HTR-8/SVneo (cell line): Measurements from ENCODE around the gene ACSL1.
"Not testable (repeated sequence)": the region's sequence is repeated elsewhere in the genome, so short reads cannot be mapped to it uniquely, and the experiment has no call there.

Experiments
- DNase-seq: peaks from one replicate; pipeline ENCODE4 v3.0.0; 2011; ENCODE audit warnings: low spot score, mixed read lengths; ENCODE audit not compliant: insufficient read length
- FAIRE-seq: peaks from 2 replicates; lab custom pipeline; 2011; peaks lifted over from hg19 to GRCh38; lab: Jason Lieb, UNC

ACSL1 gene

DNA sequence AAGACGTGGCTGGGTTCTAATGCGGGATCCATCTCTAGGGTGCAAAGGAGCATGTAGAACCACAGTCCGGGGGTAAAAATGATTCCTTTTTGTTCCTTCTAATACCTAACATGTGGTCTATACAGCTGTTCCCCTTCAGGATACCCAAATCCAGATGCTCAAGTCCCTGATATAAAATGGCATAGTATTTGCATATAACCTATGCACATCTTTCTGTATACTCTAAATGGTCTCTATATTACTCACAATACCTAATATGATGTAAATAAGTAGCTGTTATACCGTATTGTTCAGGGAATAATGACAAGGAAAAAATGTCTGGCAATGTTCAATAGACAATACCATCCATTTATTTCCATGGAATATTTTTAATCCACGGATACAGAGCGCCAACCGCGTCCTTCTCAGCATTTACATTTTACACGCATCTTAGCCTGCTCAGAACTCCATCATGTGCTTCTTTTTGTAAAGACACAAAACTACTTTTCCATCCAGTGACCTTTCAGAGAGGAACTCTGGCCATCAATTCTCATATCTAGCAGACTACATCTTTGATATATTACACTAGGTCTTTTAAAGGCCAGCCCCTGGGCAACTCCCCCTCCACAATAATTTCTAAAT is 31.9 kb downstream of the ACSL1 start:
- FAIRE-seq (no peak), DNase-seq (no peak)

DNA sequence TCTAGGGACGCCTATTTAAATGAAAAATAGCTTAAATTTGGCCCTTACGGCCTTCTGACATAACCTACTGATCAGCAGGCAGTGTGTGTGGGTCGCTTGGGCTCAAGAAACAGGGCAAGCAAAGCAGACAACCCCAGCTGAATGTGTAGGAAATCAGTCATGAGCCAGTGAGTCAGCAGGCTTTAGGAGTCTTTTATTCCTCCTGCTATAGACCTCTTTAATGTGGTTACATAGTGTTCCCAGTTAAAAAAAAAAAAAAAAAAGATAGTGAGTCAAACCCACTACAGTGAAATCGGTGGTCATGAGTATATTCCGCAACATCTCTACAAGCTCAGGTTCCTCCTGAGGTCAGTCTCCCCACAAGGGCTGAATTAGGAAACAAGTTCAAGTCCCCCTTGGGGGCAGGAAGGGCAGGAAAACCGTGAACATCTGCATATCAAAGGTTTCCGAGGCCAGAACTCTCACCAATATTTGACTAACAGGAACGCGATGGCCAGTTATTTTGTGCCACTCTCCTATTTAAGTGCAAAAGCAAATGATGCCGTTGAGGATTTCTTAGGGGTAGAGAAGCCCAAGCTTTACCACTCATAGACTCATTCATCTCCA is 32.7 kb downstream of the ACSL1 start:
- FAIRE-seq (peak; percentile 48), DNase-seq (peak; percentile 89)

DNA sequence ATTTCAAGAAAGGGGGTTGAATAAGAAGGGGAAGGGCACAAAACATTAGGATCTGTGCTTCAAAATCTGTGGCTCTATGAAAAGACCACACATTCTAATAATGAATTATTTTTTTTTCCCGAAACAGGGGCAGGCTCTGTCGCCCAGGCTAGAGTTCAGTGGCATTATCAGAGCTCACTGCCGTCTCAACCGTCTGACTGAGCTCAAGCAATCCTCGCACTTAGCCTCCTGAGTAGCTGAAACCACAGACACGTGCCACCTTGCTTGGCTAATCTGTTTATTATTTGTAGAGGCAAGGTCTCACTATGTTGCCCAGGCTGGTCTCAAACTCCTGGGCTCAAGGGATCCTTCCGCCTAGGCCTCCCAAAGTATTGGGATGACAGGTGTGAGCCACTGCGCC is 33.4 kb downstream of the ACSL1 start:
- FAIRE-seq: no peak
- DNase-seq: no peak

DNA sequence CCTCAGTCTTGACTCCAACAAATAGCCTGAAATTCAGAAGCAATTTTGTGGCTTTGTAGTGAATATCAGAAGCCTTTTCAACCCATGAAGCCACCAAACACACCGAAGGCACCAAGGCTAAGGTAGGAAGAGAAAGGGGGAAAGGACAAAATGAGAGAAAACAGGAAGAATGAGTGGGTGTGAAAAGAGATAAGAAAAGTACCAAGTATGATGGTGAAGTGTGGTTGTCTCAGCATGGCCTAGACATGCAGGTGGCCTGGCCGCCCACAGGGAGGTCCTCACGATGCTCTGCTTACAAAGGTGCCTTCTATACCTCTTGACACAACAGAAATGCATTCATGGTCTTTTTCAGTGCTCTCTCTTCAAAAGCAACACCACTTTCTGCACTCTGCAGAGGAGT is 34.9 kb downstream of the ACSL1 start:
- FAIRE-seq: no peak

DNA sequence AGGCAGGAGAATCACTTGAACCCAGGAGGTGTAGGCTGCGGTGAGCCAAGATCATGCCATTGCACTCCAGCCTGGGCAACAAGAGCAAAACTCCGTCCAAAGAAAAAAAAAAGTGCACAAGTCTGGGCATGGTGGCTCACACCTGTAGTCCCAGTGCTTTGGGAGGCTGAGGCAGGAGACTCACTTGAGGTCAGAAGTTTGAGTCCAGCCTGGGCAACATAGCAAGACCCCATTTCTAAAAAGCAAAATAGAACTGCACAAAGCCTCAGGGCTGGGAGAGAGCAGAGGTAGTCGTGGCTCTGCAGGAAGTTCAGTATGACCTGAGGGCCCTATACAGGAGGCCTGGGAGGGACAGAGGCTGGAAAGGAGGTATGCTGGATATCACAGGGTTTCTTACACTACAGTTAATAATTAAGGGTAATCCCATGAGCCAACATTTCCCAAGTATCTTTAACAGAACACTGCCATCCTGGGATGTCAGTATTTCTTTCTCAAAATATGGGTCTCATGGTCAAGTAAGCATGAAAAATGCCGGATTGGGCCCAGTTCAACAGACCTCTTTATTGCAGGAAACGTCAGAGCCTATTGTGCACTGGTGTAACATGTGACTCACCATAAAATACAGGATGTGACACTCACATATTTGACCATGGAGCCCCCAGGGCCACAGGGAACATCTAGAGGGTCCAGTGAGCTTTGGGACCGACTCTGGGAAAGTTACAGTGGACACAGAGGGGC is 37.8 kb downstream of the ACSL1 start:
- FAIRE-seq: no peak
- DNase-seq: no peak

More for the DNA sequence above, 34.9 kb downstream of the ACSL1 start:
- DNase-seq: no peak

DNA sequence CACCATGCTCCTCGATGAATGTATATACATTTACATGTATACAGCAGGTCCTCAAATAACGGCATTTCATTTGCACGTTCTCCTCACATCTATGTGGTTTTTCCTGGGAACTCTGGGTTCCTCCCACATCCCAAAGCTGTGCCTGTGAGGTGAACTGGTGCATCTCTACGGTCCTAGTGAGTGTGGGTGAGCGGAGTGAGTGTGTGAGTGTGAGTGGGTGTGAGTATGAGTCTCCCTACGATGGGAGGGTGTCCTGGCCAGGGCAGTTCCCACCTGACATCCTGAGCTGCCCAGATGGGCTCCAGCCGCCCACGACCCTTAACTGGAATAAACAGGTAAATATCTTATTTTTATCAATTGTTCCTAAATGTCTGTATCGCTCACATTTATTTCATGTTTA is 40.0 kb downstream of the ACSL1 start:
- FAIRE-seq (no peak), DNase-seq (no peak)

DNA sequence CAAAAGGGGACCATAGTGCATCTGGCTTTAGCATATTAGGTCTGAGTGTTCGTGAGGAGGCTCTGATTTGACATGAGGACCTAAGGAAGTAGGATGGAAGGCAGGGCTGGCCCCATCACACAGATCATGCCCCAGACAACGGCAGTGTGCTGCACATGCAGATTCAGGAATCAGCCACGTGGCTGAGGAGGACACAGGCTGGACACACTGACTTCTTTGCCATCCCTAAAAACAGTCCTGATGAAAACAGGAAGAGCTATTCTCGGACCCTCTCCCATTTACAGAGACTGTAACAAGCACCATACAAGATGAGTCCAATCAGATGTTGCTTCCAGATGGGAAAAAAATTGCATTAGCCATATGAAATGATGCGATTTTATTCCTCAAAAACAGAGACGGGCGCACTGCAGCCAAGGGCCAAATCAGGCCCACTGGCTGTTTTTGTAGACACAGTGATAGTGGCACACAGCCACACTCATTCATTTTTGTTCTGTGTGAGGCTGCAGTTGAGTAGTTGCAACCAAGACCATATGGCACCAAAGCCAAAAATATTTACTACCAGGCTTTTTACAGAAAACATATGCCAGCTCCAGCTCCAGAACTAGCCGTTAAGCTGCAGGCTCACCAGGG is 41.0 kb downstream of the ACSL1 start:
- peak; percentile 4 for FAIRE-seq
- DNase-seq: no peak

DNA sequence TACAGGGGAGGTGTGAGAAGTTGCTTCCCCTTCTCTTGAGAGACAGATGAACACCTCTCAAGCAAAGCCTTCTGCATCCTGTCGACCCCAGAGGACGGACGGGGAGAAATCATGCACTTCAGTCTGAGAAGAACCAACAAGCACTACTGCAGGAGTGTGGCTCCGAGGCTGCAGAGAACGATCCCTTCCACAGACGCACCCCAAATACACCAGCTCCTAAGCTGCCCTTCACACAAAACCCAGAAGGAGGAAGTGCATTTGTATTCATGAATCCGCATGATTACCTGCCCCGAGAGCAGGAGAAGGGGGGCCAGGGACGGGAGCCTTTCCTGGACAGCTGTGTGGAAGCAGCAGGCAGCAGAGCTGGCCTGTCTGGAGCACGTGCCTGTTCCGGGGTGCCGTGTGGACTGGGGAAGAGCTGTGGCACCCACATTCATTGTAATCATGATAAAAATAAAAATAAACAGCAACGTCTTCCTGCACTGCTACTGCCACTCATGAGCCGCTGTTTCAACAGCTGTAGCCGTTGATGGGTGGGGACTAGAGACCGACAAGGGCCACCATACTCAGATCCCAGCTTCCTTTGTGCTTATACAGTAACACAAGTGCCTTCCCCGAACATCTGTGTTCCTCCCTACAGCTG is 42.9 kb downstream of the ACSL1 start:
- FAIRE-seq: no peak
- no peak for DNase-seq

DNA sequence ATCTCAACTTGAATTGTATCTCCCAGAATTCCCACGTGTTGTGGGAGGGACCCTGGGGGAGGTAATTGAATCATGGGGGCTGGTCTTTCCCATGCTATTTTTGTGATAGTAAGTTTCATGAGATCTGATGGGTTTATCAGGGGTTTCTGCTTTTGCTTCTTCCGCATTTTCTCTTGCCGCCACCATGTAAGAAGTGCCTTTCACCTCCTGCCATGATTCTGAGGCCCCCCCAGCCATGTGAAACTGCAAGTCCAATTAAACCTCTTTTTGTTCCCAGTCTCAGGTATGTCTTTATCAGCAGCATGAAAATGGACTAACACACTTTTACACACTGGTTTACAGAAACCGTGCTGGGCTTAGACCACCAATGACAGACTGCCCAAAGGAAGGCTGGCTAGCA is 46.6 kb downstream of the ACSL1 start:
- not testable (repeated sequence) for FAIRE-seq, DNase-seq

DNA sequence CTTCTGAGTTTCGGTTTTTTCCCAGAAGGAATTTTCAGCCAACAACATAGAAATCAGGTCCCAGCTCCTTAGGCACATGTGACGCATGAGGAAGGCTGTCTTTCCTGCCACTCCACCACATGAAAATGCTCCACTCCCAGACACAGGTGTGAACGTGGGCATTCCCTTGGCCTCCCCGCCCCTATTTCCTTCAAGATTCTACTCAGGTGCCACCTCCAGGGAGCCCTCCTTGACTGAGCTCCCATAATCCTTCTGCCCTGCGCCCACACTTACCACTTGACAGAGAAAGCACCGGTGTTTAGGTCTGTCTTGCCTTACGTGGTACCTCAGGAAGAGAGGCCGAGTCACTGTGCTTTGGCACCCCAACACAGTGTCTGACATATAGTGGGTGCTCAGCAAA is 47.4 kb downstream of the ACSL1 start:
- no peak for FAIRE-seq
- DNase-seq: no peak

DNA sequence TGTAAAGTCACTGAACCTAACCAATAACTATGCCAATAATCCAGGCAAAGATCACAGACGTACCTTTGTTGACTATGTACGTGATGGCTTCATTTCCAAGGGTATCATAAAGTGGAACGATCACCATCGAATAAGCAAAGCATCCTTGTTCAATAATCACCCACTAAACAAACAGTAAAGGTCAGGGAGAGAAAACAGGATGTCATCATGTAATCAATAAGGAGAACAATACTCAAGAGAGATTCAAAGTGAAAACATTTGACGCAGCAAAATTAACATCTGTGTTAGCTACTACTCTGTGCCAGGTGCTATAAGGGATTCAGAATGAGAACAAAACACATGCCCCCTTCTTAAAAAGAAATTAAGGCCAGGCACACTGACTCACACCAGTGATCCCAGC is 48.9 kb downstream of the ACSL1 start:
- FAIRE-seq (no peak), DNase-seq (no peak)

DNA sequence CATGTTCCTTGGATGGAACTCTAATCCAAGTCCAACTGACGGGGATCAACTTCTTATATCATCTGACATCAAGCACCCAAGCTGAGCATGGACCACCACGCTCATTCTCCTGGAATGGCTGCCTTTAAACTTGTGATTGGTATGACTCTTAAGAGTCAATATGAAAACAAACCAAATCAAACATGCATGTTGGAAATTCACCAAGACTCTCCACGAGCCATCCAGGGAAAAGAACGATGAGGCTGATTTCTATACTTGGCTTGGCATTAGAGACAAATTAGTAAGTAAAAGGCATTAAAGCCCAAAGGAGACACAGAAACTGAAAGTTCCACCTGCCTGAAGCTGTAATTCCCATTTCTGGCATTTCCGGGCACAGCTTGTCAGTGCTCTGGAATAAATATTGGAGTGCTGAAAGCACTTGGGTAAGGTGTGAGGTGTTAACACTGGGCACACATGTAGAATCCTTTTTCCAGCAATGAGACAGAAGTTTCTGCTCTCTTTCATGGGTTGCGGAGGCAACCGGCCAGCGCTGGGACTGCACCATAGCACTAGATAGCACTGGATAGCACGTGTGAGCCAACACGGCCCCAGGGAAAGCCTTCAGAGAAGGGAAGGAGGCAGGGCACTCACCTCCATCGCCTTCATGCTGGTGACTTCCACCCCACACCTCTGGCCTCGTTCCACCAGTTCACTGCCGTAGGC is 49.8 kb downstream of the ACSL1 start:
- DNase-seq: no peak
- no peak for FAIRE-seq

DNA sequence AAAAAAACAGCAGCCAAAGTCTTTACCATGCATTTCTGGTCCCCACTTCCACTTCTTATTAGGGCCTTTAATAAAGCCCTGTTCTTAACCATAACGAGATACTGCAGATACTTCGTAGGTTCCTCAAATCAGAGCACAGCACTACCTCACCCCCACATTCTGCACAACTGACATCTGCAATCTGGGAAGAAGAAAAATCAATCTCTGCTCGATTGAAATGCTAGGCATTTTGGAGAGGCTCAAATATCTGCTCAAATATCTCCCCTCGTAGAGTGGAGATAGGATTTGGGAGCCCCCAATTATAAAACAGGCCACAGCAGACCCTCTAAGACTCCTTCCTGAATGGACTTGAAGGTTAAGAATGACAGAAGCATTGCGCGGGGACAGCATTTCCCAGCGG is 51.6 kb downstream of the ACSL1 start:
- FAIRE-seq: no peak
- DNase-seq: no peak

DNA sequence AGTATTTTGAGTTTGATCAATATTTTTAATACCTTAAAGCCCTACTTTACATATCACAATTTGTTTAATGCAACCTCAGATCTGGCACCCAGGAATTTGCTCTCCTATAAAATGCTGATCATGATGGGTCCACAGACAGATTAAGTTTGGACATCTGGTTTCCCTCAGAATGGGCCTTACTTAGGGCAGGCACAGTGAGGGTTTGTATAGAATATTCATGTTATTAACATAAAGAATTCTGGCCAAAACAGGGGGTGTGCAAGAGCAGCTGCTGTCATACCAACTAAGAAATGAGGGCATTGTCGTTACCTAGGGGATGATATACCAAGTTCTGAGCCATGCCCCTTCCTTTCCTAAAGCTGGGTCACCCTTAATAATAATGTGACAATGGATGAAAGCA is 54.4 kb downstream of the ACSL1 start:
- no peak for DNase-seq
- no peak for FAIRE-seq

DNA sequence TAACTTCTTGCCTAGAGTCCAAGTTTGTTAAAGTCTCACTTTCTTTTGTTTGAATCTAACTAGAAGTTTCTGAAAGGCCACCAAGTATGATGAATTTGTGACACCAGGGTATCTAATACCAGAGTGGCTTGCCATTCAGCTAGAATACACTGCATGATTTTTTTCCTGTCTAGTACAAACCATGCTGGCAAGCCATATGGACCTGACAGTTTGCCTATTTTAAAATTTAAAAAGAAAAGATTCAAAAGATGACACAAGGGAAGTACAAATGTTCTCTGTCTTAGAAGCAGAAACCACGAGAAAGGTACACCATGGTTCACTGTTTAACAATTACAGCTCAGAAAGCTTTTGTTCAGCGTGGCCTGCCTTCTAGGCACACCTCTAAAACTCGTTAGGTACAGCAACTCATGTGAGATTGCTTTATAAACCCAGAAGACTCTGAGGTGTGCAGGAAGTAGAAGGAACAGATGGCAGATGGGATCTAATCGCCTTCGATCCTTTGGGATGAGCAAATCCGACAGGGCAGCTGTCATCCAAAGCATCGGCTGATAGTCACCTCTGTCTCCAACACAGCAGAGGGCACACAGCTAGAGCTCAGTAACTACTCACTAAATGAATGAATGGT is 56.5 kb downstream of the ACSL1 start:
- DNase-seq (no peak), FAIRE-seq (no peak)

DNA sequence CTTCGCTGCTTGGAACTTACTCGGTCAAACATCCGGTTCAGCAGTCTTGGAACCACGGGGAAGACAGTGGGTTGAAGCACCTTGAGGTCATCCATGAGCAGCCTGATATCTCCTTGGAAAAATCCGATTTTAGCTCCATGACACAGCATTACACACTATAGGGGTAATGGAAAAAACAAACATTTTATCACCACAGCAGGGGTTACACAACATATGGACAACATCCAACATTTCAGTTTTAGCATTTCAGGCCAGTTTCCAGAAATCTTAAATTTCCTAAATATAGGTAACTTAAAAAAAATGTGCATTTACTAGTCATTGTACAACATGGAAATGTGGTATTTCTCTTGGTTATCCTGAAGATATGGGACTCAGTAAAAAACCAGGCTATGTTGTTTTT is 57.5 kb downstream of the ACSL1 start:
- FAIRE-seq: no peak

DNA sequence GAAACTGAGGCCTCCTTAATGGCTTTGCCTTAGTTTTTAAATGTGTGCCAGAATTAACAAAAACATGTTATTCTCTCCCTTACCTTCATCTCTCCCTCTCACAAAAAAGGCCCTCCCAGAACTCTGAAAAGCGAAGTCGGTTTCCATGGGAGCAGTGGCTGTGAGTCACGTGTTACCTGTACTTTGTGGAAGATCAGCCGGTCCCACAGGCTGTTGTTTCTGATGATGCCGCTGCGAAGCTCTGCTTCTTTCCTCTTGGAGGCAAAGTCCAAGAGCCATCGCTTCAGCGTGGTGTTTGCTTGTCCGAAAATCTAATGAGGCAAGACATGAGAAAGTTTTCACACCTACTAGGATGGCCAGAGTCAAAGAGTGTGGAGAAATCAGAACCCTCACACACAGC is 59.3 kb downstream of the ACSL1 start:
- FAIRE-seq (no peak), DNase-seq (no peak)

More for the DNA sequence above, 57.5 kb downstream of the ACSL1 start:
- DNase-seq: no peak

DNA sequence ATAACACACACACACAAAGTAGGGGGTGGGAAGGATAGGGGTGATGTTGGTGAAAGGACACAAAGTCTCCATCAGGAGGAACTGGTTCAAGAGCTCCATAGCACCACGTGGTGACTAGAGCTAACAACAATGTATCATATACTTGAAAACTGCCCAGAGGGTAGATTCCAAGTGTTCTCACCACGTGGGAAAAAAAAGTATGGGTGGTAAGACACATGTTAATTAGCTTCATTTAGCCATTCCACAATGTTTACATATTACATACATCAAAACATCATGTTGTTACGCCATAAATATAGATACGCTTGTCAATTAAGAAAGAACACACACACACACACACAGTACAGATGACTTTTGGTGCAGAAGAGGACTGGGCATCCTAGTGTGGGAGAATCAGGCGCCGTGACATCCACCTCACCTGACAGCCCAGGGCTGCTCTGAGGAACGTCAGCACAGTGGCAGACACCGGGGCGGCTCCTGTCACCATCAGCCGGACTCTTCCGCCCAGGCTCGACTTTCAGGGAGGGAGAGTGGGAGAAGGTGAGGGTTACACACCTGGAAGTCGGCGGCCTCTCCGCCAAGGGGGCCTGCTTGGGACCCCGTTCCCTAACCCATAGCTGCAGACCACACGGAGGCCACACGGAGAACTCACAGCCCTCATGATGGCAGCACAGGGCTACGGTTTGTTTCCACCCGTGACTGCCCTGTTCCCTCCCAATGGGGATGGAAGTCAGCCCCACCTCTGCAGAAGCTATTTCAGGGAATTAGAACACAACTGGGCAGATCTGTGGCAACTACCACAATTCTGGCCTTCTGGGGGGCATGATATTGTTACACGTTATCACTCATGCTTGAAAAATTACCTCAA is 60.1 kb downstream of the ACSL1 start:
- DNase-seq (no peak), FAIRE-seq (no peak)

DNA sequence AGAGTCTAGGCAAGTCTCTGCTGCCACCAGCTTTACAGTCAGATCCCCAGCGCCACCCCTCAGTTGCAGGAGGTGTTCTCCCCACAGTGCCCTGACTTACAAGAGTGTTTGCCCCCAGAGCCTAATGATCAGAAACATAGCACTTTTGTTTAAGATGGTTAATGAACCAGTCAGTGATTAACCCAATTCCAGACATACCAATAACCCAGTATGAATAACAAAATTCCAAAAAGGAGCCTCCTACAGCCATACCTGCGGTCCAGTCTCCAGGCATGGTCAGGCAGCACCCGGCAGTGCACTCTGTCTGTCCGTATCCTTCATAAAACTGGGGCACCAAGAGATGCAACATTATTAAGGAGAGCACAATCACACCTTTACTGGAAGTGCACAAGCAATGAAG is 61.2 kb downstream of the ACSL1 start:
- FAIRE-seq (no peak), DNase-seq (no peak)
